Neural crest cell (in vitro differentiated cells): ENCODE results near the gene C5. TPM values are rescaled to one million over a fixed set of nuclear protein-coding genes. Genes with fewer than 3 reads are reported as not detected.

ENCODE experiments used
- DNase-seq: peaks from one replicate; pipeline ENCODE4 v3.0.0; 2021; ENCODE audit warnings: low read depth, mixed read lengths, low spot score
- H3K27ac Mint-ChIP-seq: one replicate; pipeline ENCODE4 v1.8.0; 2021; ENCODE audit warnings: mild to moderate bottlenecking, mixed read lengths; ENCODE audit not compliant: unreplicated experiment
- H3K27me3 Mint-ChIP-seq: 2 replicates; pipeline ENCODE4 v1.8.0; 2021; ENCODE audit warnings: low read depth, mild to moderate bottlenecking, mixed read lengths
- H3K36me3 Mint-ChIP-seq: 2 replicates; pipeline ENCODE4 v1.8.0; 2021; ENCODE audit warnings: low read depth, mild to moderate bottlenecking, mixed read lengths
- H3K4me1 Mint-ChIP-seq: 2 replicates; pipeline ENCODE4 v1.8.0; 2021; ENCODE audit warnings: mixed read lengths
- H3K4me3 Mint-ChIP-seq: one replicate; pipeline ENCODE4 v1.8.0; 2021; ENCODE audit warnings: mild to moderate bottlenecking, mixed read lengths
- H3K9me3 Mint-ChIP-seq: 2 replicates; pipeline ENCODE4 v1.8.0; 2021; ENCODE audit warnings: mixed read lengths
- CTCF ChIP-seq: fragments of 200-600 bp; sonication (generic); conservative IDR thresholded peaks from 2 replicates; pipeline ENCODE4 v1.5.0; 2021; ENCODE audit warnings: antibody characterized with exemption, mild to moderate bottlenecking
- total RNA-seq: library from RNA; stranded (reverse); gene quantifications from 2 replicates; pipeline ENCODE4 v1.2.1, GENCODE V29; 2021

Gene C5
- total RNA-seq, 1 donor from 2014 or later = 9.4 TPM

DNA sequence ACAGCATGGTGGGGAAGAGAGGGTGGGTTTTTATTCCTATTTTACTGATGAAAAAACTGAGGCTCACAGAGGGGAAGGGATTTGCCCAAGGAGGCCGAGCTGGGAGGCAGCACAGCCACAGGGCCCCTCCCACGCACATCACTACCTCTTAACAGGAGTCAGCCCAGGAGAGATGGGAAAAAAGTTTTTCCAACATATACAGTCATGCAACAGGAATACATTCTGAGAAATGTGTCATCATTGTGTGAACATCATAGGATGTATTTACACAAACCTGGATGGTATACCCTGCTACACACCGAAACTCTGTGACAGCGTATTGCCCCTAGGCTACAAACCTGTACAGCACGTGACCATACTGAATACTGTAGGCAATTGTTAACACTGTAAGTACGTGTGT, 135.1 kb downstream of the C5 start:
- Mint-ChIP-seq H3K4me1 (peaks cover 37% of the 10 kb centered on the region), H3K27me3 (no peaks in the 10 kb centered on the region), H3K36me3 (peaks cover 2% of the 10 kb centered on the region), H3K4me3 (no peak overlapping the region), H3K27ac (peak overlapping the region; percentile 67), H3K9me3 (no peaks in the 10 kb centered on the region)
- TF ChIP-seq CTCF = no peak
- no peak for DNase-seq

DNA sequence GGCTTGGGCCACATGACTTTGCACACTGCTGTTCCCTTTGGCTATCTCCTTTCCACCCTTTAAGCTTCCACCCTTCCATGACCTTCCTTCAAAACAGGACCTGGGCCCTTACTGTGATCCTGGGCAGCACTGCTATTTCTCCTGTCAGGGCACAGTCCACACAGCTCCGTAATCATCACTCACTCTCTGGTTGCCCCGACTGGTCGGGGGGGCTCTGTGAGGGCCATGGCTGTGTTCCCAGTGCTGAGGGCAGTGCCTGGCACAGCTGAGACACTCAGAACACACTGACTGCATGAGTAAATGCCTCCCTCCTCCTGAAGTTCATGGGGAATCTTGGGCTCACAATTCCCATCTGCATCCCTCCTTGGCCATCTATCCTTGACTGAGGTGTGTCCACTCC, 135.7 kb downstream of the C5 start:
- Mint-ChIP-seq H3K36me3 (peaks cover 2% of the 10 kb centered on the region), H3K9me3 (no peaks in the 10 kb centered on the region), H3K27ac (no peak overlapping the region), H3K27me3 (no peaks in the 10 kb centered on the region), H3K4me1 (peaks cover 32% of the 10 kb centered on the region), H3K4me3 (no peak overlapping the region)
- TF ChIP-seq CTCF = no peak
- DNase-seq = no peak

DNA sequence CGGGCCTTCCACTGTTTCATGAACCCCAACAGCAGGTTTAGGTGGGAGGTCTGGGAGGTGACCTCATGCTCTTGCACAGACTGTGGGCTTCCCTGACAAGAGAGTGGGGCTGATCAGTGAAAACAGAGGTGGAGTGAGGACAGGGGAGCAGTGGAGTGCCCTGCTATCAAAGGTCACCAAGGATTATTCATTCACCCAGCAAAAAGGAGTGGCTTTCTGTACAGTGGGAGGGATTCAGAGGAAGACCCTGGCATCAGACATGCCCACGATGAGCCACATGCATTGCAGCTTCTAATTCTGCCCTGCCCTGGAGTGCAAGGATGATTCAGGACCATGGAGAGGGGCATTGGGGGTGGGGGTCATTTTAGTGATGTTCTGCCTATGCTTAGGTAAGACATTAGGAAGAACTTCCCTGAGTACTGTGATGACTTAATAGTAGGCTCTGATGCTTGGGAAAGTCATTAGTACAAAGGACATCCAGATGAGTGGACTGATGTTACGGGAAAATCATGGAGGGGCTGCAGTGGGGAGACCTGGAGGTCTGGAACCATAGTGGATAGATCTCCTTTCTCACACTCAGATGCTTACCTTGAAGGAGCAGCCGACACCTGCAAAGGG, 136.3 kb downstream of the C5 start:
- Mint-ChIP-seq H3K9me3 (no peaks in the 10 kb centered on the region), H3K4me1 (peaks cover 27% of the 10 kb centered on the region), H3K4me3 (no peak overlapping the region), H3K27ac (no peak overlapping the region), H3K27me3 (no peaks in the 10 kb centered on the region), H3K36me3 (peaks cover 2% of the 10 kb centered on the region)
- DNase-seq = peak; percentile 27
- TF ChIP-seq CTCF = no peak

GRCh38 chr9:120912958-120913646, 137.0 kb downstream of the C5 start:
- H3K4me3 Mint-ChIP-seq = no peak overlapping the region
- no peak for TF ChIP-seq CTCF

DNA sequence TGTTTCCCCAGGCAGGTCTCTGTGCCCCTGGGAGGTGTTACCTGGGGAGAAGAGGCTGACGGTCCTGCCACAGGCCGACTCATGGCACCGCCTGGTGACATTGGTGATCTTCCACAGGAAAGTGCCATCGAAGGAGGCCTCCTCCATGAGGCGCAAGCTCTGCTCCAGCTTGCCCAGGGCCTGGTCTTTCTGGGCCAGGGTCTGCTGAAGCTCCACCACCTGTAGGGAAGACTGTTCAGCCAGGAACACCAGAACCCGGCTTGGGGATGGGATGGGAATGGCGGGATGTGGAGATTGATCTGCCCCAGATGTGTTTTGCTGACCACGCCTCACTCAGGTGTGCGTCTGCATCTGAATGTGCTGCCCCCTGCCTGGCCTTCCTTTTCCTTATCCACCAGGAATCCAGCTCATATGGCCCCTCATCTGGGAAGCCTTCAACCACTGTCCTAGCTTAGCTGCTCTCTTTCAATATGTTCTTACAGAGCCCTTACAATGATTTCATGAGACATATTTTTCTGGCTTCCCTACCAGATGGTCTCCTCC, 138.7 kb downstream of the C5 start:
- H3K27me3 Mint-ChIP-seq = no peaks in the 10 kb centered on the region
- H3K36me3 Mint-ChIP-seq = no peaks in the 10 kb centered on the region
- no peaks in the 10 kb centered on the region for H3K9me3 Mint-ChIP-seq
- no peak for DNase-seq
- no peak overlapping the region for H3K4me3 Mint-ChIP-seq
- TF ChIP-seq CTCF = no peak
- no peak overlapping the region for H3K27ac Mint-ChIP-seq
- peaks cover 11% of the 10 kb centered on the region for H3K4me1 Mint-ChIP-seq

More at GRCh38 chr9:120912958-120913646, 137.0 kb downstream of the C5 start:
- peaks cover 2% of the 10 kb centered on the region for H3K36me3 Mint-ChIP-seq
- no peaks in the 10 kb centered on the region for H3K9me3 Mint-ChIP-seq
- DNase-seq = no peak
- no peak overlapping the region for H3K27ac Mint-ChIP-seq
- no peaks in the 10 kb centered on the region for H3K27me3 Mint-ChIP-seq
- peaks cover 22% of the 10 kb centered on the region for H3K4me1 Mint-ChIP-seq
